Activated CD8-positive, alpha-beta memory T cell treated with anti-CD3 and anti-CD28 coated beads, Interleukin-2, amount 50 U/mL, for 4 hours (primary cell): ENCODE results near the gene TCAF1.

Experiments
- DNase-seq: peaks from one replicate; pipeline ENCODE4 v3.0.0-alpha.2; 2020

TCAF1 gene

GRCh38 chr7:143901668-143902331 is at the start of gene TCAF1:
Gene TCAF1, minus strand, starts transcription at chr7:143902176. Its CDS starts 25,568 bp downstream, at chr7:143876608.
- DNase-seq: peak; percentile 91

- no peak for DNase-seq
Observed at GRCh38 chr7:143948733-143949132, 46.8 kb upstream of the TCAF1 start.

GRCh38 chr7:143947111-143947510 is 45.1 kb upstream of the TCAF1 start:
- no peak for DNase-seq

- DNase-seq: no peak
Observed at GRCh38 chr7:143945423-143945822, 43.4 kb upstream of the TCAF1 start.

- DNase-seq: no peak
Observed at GRCh38 chr7:143938379-143939243, 36.6 kb upstream of the TCAF1 start.

GRCh38 chr7:143936087-143937009 is 34.4 kb upstream of the TCAF1 start:
- no peak for DNase-seq

GRCh38 chr7:143934526-143935325 is 32.8 kb upstream of the TCAF1 start, which contains the start of gene OR2F2:
Gene OR2F2, plus strand, starts transcription at chr7:143935233. Its CDS starts 0 bp downstream, at chr7:143935233.
- no peak for DNase-seq

- DNase-seq: no peak
Observed at GRCh38 chr7:143931739-143932138, 29.8 kb upstream of the TCAF1 start.

- no peak for DNase-seq
Observed at GRCh38 chr7:143929224-143929920, 27.4 kb upstream of the TCAF1 start.

- DNase-seq: no peak
Observed at GRCh38 chr7:143924851-143925250, 22.9 kb upstream of the TCAF1 start.

- no peak for DNase-seq
Observed at GRCh38 chr7:143914938-143915652, 13.1 kb upstream of the TCAF1 start.

GRCh38 chr7:143913945-143914615 is 12.1 kb upstream of the TCAF1 start:
- DNase-seq: no peak

GRCh38 chr7:143910473-143911248 is 8.7 kb upstream of the TCAF1 start:
- DNase-seq: no peak

GRCh38 chr7:143909863-143910262 is 7.9 kb upstream of the TCAF1 start:
- no peak for DNase-seq

GRCh38 chr7:143908120-143908519 is 6.1 kb upstream of the TCAF1 start:
- DNase-seq: no peak

- no peak for DNase-seq
Observed at GRCh38 chr7:143906895-143907294, 4.9 kb upstream of the TCAF1 start.

- DNase-seq: no peak
Observed at GRCh38 chr7:143906151-143906550, 4.2 kb upstream of the TCAF1 start.

GRCh38 chr7:143905509-143905908 is 3.5 kb upstream of the TCAF1 start:
- DNase-seq: no peak

GRCh38 chr7:143902332-143902899 is 440 bp upstream of the TCAF1 start:
- DNase-seq: no peak
